HG03135 (cell line): ENCODE measurements around the gene CIDEA.

ENCODE experiments used
- ATAC-seq: cut with Tn5 transposase; IDR thresholded peaks from one replicate; pipeline ENCODE4 v1.9.1; 2021; ENCODE audit warnings: mild to moderate bottlenecking, moderate library complexity; ENCODE audit not compliant: unreplicated experiment

The CIDEA gene

GRCh38 chr18:12295389-12296086 lies 41.4 kb downstream of the CIDEA start:
- ATAC-seq: no peak

DNA sequence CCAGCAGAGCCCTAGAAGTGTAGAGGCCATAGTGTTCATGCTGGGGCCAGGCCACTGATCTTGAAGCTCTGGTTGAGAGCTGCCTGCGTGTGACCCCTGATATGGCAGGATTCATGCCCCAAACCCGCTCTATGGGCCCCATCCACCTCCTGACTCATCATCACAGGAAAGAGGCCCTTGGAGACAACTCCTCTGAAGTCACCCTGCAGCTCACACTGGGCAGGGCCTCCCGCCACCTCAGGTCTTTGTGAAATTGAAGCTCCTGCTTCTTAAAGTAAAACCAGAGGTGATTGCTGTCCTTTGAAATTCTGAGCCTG lies 41.9 kb downstream of the CIDEA start:
- no peak for ATAC-seq

DNA sequence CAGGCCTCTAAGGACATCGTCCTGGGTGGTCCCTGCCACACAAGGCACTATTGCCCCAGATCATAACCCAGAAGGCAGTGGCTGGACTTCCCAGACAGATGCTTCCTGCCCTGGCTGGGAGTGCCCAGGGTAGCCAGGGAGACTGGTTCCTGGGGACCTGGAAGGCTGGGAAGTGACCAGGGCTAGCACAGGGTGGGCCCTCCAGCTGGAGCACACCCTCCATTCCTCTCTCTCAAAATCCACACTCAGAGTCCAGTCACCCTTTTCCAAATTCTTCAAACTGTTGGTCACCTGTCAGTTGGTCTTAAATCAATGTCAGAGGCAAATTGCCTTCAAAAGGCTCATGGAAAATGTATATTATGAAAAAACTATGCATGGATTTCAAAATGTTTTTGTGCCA lies 42.3 kb downstream of the CIDEA start:
- no peak for ATAC-seq

DNA sequence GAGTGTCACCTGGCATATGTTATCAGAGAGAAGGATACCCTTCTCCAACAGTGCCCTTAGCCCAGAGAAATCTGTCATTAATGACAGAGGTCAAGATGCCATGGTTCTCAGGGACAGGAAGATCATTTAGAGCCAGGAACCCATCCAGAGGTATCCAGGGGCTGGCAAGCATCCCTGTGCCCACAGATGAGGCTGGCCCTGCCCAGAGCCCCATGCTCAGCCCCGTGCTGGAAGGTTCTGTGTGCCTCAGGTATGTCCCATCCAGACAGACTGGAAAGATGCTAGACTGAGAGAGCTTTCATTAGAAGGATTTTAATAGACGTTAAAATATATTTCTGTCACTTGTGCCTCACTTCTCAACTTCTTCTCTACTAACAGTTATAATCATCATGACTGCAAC lies 45.7 kb downstream of the CIDEA start:
- no peak for ATAC-seq

DNA sequence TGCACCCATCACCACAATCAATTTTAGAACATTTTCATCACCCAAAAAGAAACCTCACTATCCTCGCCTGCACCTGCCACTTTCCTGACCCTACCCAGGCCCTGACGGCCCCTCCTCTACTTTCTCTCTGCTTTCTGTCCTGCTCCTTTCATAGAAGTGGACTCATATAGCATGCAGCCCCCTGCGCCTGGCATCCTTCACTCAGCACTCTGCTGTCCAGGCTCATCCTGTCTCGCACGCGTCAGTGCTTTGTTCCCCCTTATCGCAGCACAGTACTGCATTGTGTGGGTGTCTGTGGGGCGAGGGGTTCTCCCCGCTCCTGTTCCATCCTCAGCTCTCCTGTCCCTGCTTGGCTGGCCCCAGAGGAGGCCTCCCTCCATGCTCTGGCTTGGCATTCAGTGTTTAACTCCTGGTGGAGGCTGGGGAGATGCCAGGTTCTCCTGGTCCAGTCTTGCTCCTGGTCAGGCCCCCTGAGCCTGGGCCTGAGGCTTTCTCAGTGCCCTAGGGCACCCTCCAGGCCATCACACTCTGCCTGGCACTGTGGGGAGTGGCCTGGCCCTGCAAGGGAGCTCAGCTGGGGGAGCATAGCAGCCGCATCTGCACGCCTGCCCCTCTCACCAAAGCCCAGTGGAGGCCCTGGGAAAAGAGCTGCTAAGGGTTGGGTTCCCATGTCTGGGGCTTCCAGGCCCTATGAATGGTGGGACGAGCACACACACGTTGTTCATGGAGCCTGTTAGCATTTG lies 47.3 kb downstream of the CIDEA start:
- no peak for ATAC-seq

DNA sequence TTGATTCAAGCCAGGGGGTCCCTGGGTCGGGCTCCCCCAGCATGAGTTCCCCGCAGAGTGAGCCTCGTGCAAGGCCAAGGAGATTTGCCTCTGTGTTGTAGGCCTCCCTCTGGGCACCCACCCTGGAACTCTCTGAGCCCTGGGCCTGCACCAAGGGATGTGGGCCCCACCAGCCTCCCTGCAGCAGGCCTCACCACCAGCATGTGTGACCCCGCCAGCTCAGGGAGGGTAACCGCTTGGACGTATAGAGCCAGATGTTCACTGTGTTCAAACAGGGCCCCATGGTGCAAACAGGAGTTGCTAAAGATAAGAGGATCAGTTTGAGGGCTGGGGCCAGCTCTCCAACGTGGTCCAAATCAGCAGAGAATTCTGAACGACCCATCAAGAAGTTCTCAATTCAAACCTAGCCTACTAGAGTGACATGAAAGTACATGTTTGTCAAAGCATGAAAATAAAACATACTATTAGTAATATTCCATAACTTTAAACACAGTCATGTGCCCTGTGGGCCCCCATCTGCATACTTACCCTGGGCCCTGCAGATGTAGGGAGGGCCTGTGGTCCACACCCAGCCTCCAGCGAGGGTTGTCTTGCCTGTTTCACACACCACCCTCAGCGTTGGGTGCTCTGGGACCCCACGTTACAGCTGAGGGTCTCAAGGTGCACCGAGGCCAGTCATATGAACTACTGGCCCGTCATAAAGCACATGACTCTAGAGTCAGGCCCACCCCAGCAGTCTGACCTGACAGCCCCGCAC lies 48.4 kb downstream of the CIDEA start:
- no peak for ATAC-seq

DNA sequence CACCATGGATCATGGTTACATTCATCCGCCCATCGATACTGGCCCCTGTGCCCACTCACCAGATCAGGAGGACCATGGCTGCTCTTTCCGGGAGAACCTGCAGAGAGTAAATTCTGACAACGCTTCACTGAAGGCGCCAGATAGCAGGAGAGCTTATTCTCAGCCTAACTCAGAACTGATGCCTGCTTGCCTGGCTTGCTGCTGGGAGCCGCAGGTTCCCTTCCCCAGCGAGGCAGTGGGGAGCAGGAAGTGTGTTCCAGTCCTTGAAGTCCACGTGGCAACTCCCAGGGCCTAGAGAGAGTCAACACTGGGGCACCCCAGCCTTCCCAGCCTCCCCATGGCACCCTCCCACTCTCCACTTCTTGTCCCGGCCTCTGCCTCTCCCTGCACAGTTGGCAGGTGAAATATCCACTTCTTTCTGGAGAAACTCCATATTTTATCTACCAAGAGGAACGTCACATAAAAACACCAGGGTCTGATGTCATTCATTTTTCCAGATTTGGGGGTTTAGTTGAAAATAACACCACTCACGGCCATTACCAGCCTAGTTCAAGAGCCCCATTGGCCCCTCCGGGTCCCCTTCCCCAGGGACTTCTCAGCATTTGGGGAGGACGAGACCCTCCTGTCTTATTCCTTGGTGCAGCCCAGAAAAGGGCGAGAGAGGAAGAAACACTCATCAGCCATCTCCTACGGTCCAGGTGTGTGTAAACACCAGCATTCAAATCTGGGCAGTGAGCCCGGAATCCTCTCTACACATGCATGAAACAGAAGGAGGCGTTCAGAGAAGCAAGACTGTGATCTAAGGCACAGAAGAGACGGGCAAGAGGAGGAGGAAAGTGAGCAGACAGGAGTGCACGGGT lies 50.4 kb downstream of the CIDEA start:
- no peak for ATAC-seq

DNA sequence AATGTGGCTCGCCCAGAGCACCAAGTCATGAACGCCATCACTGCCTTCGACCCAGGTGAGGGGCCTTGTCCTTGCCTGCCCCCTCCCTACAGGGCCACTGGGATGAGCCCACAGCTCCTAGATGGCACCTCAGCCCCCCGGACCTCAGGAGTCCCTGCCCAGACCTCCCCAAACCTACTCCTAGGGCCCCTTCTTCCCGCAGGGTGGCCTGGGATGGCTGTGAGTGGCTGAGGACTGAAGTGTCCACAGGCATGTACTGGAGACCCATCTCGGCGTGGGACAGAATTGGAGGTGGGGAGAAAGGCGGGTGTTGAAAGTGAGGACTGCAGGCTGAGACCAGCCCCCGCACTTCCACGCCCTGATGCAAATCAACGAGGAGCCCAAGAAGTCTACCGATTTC lies 51.0 kb downstream of the CIDEA start:
- no peak for ATAC-seq

GRCh38 chr18:12305930-12306629 lies 51.9 kb downstream of the CIDEA start:
- no peak for ATAC-seq

- peak; percentile 16 for ATAC-seq
Observed at GRCh38 chr18:12306752-12307700, 52.9 kb downstream of the CIDEA start.

- peak; percentile 64 for ATAC-seq
Observed at GRCh38 chr18:12307701-12308385, 53.7 kb downstream of the CIDEA start, which contains the start of gene TUBB6. TUBB6 (plus strand) TSS chr18:12308241; CDS start chr18:12308293, 52 bp downstream.

DNA sequence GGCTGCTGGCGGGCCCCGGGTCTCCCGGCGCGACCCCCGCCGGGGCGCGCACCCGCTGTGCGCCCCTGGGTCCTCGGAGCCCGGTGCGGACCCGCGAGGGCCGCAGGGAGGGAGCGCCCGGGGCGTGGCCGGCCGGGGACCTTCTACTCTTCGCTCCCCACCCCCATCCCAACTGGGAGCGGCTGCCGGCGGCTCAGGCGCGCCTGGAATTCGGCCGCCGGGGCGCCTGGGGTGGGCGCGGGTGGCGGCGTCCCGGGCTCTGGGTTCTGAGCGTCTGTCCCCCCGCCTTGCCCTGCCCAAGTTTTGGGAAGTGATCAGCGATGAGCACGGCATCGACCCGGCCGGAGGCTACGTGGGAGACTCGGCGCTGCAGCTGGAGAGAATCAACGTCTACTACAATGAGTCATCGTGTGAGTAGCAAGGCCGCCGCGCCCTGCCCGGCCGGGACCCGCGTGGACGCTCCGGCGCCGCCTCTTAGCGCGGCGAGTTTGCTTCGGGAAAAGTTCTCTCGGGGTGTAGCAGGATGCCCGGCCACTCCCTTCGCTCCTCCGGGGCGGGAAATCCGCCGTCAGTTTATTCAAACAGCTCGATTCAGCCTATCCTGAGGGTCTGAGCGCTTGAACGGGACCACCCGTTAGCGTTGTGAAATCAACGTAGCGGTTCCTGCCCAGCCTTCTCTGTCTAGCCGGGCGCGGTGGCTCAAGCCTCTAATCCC lies 54.4 kb downstream of the CIDEA start:
- peak; percentile 57 for ATAC-seq

GRCh38 chr18:12309683-12310198 lies 55.6 kb downstream of the CIDEA start:
- no peak for ATAC-seq

DNA sequence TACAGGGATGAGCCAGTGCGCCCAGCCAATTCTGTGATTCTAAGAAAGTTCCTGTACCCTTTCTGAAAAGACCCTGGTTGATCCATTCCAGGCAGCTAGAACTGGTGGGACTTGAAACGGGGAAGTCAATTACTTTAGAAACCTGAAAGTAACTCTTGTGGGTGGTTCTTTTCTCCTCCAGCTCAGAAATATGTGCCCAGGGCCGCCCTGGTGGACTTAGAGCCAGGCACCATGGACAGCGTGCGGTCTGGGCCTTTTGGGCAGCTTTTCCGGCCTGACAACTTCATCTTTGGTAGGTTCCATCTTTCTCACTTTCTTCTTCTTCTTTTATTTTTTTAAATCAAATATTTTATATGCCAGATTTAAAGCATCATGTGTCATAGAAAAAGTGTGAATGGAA lies 56.6 kb downstream of the CIDEA start:
- ATAC-seq: no peak

GRCh38 chr18:12312976-12313375 lies 58.8 kb downstream of the CIDEA start:
- no peak for ATAC-seq

- ATAC-seq: no peak
Observed at GRCh38 chr18:12313530-12314245, 59.5 kb downstream of the CIDEA start.
